HepG2 (cell line): ENCODE data around the gene DQX1. TPM values are rescaled to one million over a fixed set of nuclear protein-coding genes. Genes with fewer than 3 reads are reported as not detected.

Experiments
- ARNTL ChIP-seq: sonication (generic); formaldehyde crosslinking; IDR thresholded peaks from 2 replicates; pipeline ENCODE4 v1.4.0; 2020; ENCODE audit warnings: mild to moderate bottlenecking, missing genetic modification reagents
- DNMT1 ChIP-seq: sonication (generic); formaldehyde crosslinking; IDR thresholded peaks from 2 replicates; pipeline ENCODE4 v1.5.1; 2020; ENCODE audit warnings: mild to moderate bottlenecking, missing genetic modification reagents
- FOXC1 ChIP-seq: sonication (generic); formaldehyde crosslinking; IDR thresholded peaks from 2 replicates; pipeline ENCODE4 v1.8.0; 2022; ENCODE audit warnings: mild to moderate bottlenecking, missing genetic modification reagents, borderline replicate concordance
- HMG20B ChIP-seq: conservative IDR thresholded peaks from 2 replicates; pipeline ENCODE4 v1.6.1; 2016; ENCODE audit warnings: missing genetic modification reagents, missing compliant biosample characterization
- KLF6 ChIP-seq: IDR thresholded peaks from 2 replicates; pipeline ENCODE4 v1.8.0; 2016; ENCODE audit warnings: missing biosample characterization, missing genetic modification reagents
- RBM39 ChIP-seq: fragments of 200-400 bp; formaldehyde crosslinking; IDR thresholded peaks from one replicate; pipeline ENCODE4 v1.6.1; 2018; ENCODE audit warnings: antibody characterized with exemption, mild to moderate bottlenecking, low read depth, low read length; ENCODE audit not compliant: poor library complexity, severe bottlenecking
- SAP130 ChIP-seq: IDR thresholded peaks from 2 replicates; pipeline ENCODE4 v1.6.1; 2016; ENCODE audit warnings: low read depth
- SIX4 ChIP-seq: sonication (generic); formaldehyde crosslinking; IDR thresholded peaks from 2 replicates; pipeline ENCODE4 v1.4.0; 2020; ENCODE audit warnings: missing genetic modification reagents
- SP4 ChIP-seq: sonication (generic); formaldehyde crosslinking; IDR thresholded peaks from 2 replicates; pipeline ENCODE4 v1.8.1; 2023; ENCODE audit warnings: mild to moderate bottlenecking, missing genetic modification reagents
- THYN1 ChIP-seq: sonication (generic); formaldehyde crosslinking; IDR thresholded peaks from 2 replicates; pipeline ENCODE4 v1.8.1; 2023; ENCODE audit warnings: low read depth, mild to moderate bottlenecking, moderate library complexity, missing genetic modification reagents, borderline replicate concordance
- XRCC5 ChIP-seq: fragments of 200-400 bp; formaldehyde crosslinking; optimal IDR thresholded peaks from 2 replicates; pipeline ENCODE3; 2017; ENCODE audit warnings: mild to moderate bottlenecking, low read length
- ZBTB1 ChIP-seq: sonication (generic); formaldehyde crosslinking; IDR thresholded peaks from 2 replicates; pipeline ENCODE4 v1.4.0; 2020; ENCODE audit warnings: missing genetic modification reagents, borderline replicate concordance
- ZKSCAN1 ChIP-seq: fragments of 150-350 bp; IDR thresholded peaks from 2 replicates; pipeline ENCODE4 v1.6.1; 2014; ENCODE audit warnings: low read length
- ZNF234 ChIP-seq: sonication (generic); formaldehyde crosslinking; conservative IDR thresholded peaks from 2 replicates; pipeline ENCODE4 v1.5.1; 2020; ENCODE audit warnings: mild to moderate bottlenecking, missing genetic modification reagents
- ZNF431 ChIP-seq: sonication (generic); formaldehyde crosslinking; IDR thresholded peaks from 2 replicates; pipeline ENCODE4 v1.9.0; 2022; ENCODE audit warnings: missing genetic modification reagents, low read depth, mild to moderate bottlenecking, borderline replicate concordance
- ZNF460 ChIP-seq: sonication (generic); formaldehyde crosslinking; IDR thresholded peaks from 2 replicates; pipeline ENCODE4 v1.5.1; 2020; ENCODE audit warnings: missing genetic modification reagents, mild to moderate bottlenecking, borderline replicate concordance
- ZNF557 ChIP-seq: sonication (generic); formaldehyde crosslinking; IDR thresholded peaks from 2 replicates; pipeline ENCODE4 v1.4.0; 2020; ENCODE audit warnings: missing genetic modification reagents
- polyA plus RNA-seq, 8 experiments: library from polyadenylated mRNA; depleted of rRNA in 3 of 8; stranded (reverse) in 7 of 8; unstranded in 1 of 8; fragments of >200 nt; fragmentation: Illumina TruSeq in 4 of 8; extraction: Trizol in 4 of 8; gene quantifications; 2 replicates each; pipeline versions ENCODE4 v1.2.1 to v1.2.3, GENCODE V29; 2011 to 2016; ENCODE audit warnings: low read depth in 4 of 8, missing spikeins in 1 of 8, mixed read lengths in 1 of 8; ENCODE audit not compliant: insufficient read depth in 1 of 8
- total RNA-seq, 5 experiments: library from RNA; depleted of rRNA; stranded (reverse); fragments of >200 nt; fragmentation: Illumina TruSeq; extraction: Trizol; gene quantifications; 2 replicates each; pipeline ENCODE4 v1.2.3, GENCODE V29; 2016; ENCODE audit warnings: low read depth in 1 of 5
- TF ChIP-seq, protein P1 (sequence below): sonication (generic); formaldehyde crosslinking; IDR thresholded peaks from 2 replicates; pipeline ENCODE4 v1.4.0; 2020; ENCODE audit warnings: mild to moderate bottlenecking, missing genetic modification reagents, borderline replicate concordance
- TF ChIP-seq, protein P2 (sequence below), 2 experiments: fragments of 450-650 bp in 1 of 2; sonication (generic) in 1 of 2; formaldehyde crosslinking; IDR thresholded peaks; 2 replicates each; pipeline versions ENCODE4 v1.5.0 to v1.8.0; 2020 to 2022; ENCODE audit warnings: mild to moderate bottlenecking in 1 of 2, missing genetic modification reagents in 1 of 2

DQX1 gene
- total and polyA plus RNA-seq, 2 of the 13 experiments (the other 11 are each of a cell fraction or from before 2014, with no cell fraction given) = 27.6 to 89.8 TPM

DNA sequence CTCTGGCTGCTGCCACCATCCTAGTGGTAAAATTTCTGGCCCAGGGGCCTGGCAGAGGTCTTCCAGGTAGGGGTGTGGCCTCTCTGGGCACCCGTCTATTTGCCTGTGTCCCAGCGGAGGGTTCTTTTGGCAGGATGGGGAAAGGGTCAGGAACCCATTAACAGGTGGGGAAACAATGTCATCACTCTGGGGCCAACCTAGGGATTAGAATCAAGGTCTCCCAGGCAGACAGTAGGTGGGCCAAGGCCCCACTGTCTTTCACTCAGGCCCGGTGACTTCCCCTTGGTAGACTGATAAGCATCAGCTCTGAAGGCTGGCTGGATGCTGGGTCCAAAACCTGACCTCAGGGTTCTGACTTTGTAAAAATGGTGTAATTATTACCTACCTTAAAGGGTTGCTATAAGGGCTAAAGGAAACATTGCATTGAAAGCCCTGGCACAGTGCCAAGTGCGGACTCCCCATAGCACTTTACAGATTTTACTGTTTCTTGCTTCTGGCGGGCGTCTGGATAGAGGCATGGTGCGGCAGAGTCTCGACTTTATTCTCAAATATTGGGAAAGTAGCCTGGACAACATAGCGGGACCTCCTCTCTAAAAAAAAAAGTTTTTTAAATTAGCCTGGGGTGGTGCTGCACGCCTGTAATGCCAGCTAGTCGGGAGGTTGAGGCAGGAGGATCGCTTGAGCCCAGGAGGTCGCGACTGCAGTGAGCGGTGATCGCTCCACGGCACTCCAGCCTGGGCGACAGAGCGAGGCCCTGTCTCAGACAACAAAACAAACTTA is 28.8 kb downstream of the DQX1 start (continued):
- no peak; the same call in 1 of the 2 replicates for TF ChIP-seq FOXC1
- no peak for TF ChIP-seq ZKSCAN1
- peak; percentile 46; the same call in 1 of the 2 replicates for TF ChIP-seq SP4
- no peak for TF ChIP-seq ZNF460 (CRISPR knock-in tag)
- TF ChIP-seq DNMT1 = no peak
- TF ChIP-seq THYN1 = no peak
- no peak for TF ChIP-seq XRCC5
- TF ChIP-seq ZBTB1 (CRISPR knock-in tag) = no peak
- no peak for TF ChIP-seq KLF6
- TF ChIP-seq, protein P1, sequence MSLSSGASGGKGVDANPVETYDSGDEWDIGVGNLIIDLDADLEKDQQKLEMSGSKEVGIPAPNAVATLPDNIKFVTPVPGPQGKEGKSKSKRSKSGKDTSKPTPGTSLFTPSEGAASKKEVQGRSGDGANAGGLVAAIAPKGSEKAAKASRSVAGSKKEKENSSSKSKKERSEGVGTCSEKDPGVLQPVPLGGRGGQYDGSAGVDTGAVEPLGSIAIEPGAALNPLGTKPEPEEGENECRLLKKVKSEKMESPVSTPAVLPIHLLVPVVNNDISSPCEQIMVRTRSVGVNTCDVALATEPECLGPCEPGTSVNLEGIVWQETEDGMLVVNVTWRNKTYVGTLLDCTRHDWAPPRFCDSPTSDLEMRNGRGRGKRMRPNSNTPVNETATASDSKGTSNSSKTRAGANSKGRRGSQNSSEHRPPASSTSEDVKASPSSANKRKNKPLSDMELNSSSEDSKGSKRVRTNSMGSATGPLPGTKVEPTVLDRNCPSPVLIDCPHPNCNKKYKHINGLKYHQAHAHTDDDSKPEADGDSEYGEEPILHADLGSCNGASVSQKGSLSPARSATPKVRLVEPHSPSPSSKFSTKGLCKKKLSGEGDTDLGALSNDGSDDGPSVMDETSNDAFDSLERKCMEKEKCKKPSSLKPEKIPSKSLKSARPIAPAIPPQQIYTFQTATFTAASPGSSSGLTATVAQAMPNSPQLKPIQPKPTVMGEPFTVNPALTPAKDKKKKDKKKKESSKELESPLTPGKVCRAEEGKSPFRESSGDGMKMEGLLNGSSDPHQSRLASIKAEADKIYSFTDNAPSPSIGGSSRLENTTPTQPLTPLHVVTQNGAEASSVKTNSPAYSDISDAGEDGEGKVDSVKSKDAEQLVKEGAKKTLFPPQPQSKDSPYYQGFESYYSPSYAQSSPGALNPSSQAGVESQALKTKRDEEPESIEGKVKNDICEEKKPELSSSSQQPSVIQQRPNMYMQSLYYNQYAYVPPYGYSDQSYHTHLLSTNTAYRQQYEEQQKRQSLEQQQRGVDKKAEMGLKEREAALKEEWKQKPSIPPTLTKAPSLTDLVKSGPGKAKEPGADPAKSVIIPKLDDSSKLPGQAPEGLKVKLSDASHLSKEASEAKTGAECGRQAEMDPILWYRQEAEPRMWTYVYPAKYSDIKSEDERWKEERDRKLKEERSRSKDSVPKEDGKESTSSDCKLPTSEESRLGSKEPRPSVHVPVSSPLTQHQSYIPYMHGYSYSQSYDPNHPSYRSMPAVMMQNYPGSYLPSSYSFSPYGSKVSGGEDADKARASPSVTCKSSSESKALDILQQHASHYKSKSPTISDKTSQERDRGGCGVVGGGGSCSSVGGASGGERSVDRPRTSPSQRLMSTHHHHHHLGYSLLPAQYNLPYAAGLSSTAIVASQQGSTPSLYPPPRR (CRISPR knock-in tag) = peak; percentile 71; the same call in 1 of the 2 replicates
- no peak for TF ChIP-seq RBM39
- TF ChIP-seq SAP130 = peak; percentile 18
- no peak for TF ChIP-seq ZNF234 (CRISPR knock-in tag)
- TF ChIP-seq, protein P2, sequence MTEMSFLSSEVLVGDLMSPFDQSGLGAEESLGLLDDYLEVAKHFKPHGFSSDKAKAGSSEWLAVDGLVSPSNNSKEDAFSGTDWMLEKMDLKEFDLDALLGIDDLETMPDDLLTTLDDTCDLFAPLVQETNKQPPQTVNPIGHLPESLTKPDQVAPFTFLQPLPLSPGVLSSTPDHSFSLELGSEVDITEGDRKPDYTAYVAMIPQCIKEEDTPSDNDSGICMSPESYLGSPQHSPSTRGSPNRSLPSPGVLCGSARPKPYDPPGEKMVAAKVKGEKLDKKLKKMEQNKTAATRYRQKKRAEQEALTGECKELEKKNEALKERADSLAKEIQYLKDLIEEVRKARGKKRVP (CRISPR knock-in tag; IDR thresholded peaks at IDR 0.05) = peak in 1 of 2 experiments; percentile 68; a peak in 1 of 4 replicates
- no peak; the same call in 1 of the 2 replicates for TF ChIP-seq ARNTL (CRISPR knock-in tag)
- TF ChIP-seq ZNF557 (CRISPR knock-in tag) = no peak
- TF ChIP-seq ZNF431 (CRISPR knock-in tag) = no peak
- peak; percentile 13; the same call in 1 of the 2 replicates for TF ChIP-seq HMG20B (CRISPR knock-in tag)
- no peak for TF ChIP-seq SIX4 (CRISPR knock-in tag)
